ENCODE data around the gene ADH7. TPM values are rescaled to one million over a fixed set of nuclear protein-coding genes. Genes with fewer than 3 reads are reported as not detected.

ADH7 gene
- total RNA-seq: not detected
- not detected for polyA plus RNA-seq
- long read RNA-seq, donor 1: 0 reads
- long read RNA-seq, donor 2: 0 reads
- long read RNA-seq, donor 3: 0 reads

DNA sequence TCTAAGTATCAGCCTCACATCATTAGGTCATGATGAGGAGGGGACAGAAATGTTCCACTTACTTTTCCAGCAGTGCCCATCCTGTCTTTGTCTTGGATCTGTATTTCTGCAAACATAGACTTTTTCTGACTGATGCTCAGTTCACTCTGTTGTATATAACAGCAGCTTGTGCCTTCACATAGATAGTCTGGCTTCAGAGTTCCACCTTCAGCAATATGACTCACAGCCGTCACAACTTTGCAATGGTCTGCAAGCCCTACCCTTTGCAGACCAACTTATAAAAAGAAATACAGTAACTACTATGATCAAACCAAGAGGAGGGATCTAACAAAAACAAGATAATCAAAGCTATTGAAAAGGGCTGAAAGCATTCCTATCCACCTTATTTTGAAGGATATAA lies at the start of gene ADH7:
Gene ADH7 (minus strand): TSS at position 189 of the 400 bp plus-strand sequence. CDS start 109 bp downstream, at position 80.
- intact Hi-C loops (cut with DNase I): no loop called here
- H3K27me3 ChIP-seq: no peaks in the 10 kb centered on the region
- no peaks in the 10 kb centered on the region for H3K36me3 ChIP-seq
- DNase-seq (no peak), ATAC-seq (no peak)
- no peaks in the 10 kb centered on the region for H3K9me3 ChIP-seq
- no peak within 1 kb of the TSS for H3K27ac ChIP-seq
- no peaks in the 10 kb centered on the region for H3K4me1 ChIP-seq
- no peak within 1 kb of the TSS for H3K4me3 ChIP-seq
- no peak for TF ChIP-seq POLR2A (IDR thresholded peaks at IDR 0.05)
- 87 to 93% (median 91%) methylated on average over 1 of the region's 1 CpG for WGBS, 4 donors

- H3K27ac ChIP-seq: no peak overlapping the region
- TF ChIP-seq CTCF (IDR thresholded peaks at IDR 0.05) (no peak), POLR2A (IDR thresholded peaks at IDR 0.05) (no peak)
- no peaks in the 10 kb centered on the region for H3K36me3 ChIP-seq
- peaks cover 0 to 35% (median 16%) of the 10 kb centered on the region in 12 donors for H3K9me3 ChIP-seq
- H3K27me3 ChIP-seq: no peaks in the 10 kb centered on the region
- H3K4me1 ChIP-seq: no peaks in the 10 kb centered on the region
- intact Hi-C loops (cut with DNase I): no loop called here
- WGBS, 4 donors: 71 to 87% (median 75%) methylated on average over 1 of the region's 1 CpG
- ATAC-seq: no peak
- DNase-seq: no peak
- no peak overlapping the region for H3K4me3 ChIP-seq
Measured at GRCh38 chr4:99483636-99484035, 48.5 kb upstream of the ADH7 start.

DNA sequence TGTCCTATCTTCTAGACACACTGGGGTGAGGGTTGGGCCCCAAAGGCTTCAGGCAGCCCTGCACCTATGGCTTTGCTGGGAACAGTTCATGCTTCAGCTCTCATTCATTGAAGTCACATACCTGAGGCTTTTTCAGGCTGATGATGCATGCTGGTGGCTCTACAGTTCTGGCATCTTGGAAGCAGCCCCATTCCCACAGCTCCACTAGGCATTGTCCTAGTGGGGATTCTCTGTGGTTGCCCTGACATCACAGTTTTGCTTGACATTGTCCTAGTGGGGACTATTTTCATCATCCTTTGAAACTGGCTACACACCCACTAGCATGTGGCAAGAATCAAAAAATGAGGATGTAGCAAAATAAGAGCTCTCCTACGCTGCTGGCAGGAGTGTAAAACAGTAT lies 38.0 kb upstream of the ADH7 start:
- no peaks in the 10 kb centered on the region for H3K36me3 ChIP-seq
- ATAC-seq (no peak), DNase-seq (no peak)
- intact Hi-C loops (cut with DNase I): no loop called here
- no peaks in the 10 kb centered on the region for H3K27me3 ChIP-seq
- no peaks in the 10 kb centered on the region for H3K9me3 ChIP-seq
- no peak overlapping the region for H3K4me3 ChIP-seq
- TF ChIP-seq POLR2A (IDR thresholded peaks at IDR 0.05) (no peak), CTCF (IDR thresholded peaks at IDR 0.05) (no peak)
- H3K27ac ChIP-seq: no peak overlapping the region
- WGBS, 4 donors: 81 to 86% (median 83%) methylated on average over 1 of the region's 1 CpG
- H3K4me1 ChIP-seq: no peaks in the 10 kb centered on the region

DNA sequence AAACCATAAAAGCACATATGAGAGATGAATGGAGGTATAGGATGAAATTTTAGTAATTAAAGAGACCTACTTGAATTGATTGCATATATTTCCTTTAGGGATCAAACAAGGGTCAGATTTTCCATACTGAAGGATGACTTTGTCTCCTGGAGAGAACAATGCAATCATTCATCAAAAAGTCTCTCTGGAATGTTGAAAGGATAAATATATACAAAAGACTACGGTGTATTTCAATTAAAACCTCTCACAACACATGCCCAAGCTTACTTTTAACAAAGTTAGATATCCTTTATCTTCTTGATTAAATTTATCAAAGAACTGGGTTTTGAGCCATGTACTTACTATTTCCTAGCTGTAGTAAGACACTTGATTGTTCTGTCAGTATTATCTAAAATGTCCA lies 36.8 kb upstream of the ADH7 start:
- intact Hi-C loops (cut with DNase I): no loop called here
- Histone ChIP-seq H3K4me3 (no peak overlapping the region), H3K9me3 (no peaks in the 10 kb centered on the region), H3K4me1 (no peaks in the 10 kb centered on the region), H3K27ac (no peak overlapping the region), H3K27me3 (peaks cover 0 to 3% (median 0%) of the 10 kb centered on the region in 9 donors), H3K36me3 (no peaks in the 10 kb centered on the region)
- TF ChIP-seq CTCF (IDR thresholded peaks at IDR 0.05) (no peak), POLR2A (IDR thresholded peaks at IDR 0.05) (no peak)
- WGBS, 4 donors: 14 to 42% (median 29%) methylated on average over 1 of the region's 1 CpG
- DNase-seq: no peak
- ATAC-seq: no peak

GRCh38 chr4:99471349-99471748 lies 36.2 kb upstream of the ADH7 start:
- Histone ChIP-seq H3K27ac (no peak overlapping the region), H3K9me3 (no peaks in the 10 kb centered on the region), H3K36me3 (no peaks in the 10 kb centered on the region), H3K4me3 (no peak overlapping the region), H3K27me3 (peaks cover 0 to 5% (median 0%) of the 10 kb centered on the region in 9 donors), H3K4me1 (no peaks in the 10 kb centered on the region)
- intact Hi-C loops (cut with DNase I): no loop called here
- DNase-seq (no peak), ATAC-seq (no peak)
- TF ChIP-seq POLR2A (IDR thresholded peaks at IDR 0.05) (no peak), CTCF (IDR thresholded peaks at IDR 0.05) (no peak)

Measured in heart left ventricle (tissue), 16 donors.